ENCODE data around the gene TMC7. TPM values are rescaled to one million over a fixed set of nuclear protein-coding genes. Genes with fewer than 3 reads are reported as not detected.

Gene TMC7
- polyA plus RNA-seq, 1 of the 3 experiments (the other 2 are of a cell fraction): 0.66 TPM

GRCh38 chr16:19073344-19073743 lies 89.6 kb downstream of the TMC7 start:
- CTCF ChIA-PET: interaction anchor here (1.1 to 2.2 kb wide), 4 partner anchors 13 to 90 kb away, joined by 3 to 16 read pairs (median 5); partner anchors contain the start of gene TMC7
- Histone ChIP-seq H3K4me1 (ENCODE audit: control insufficient read depth in 1 of 2, insufficient read depth in 2 of 2, low read depth in 1 of 2, low read length in 1 of 2) (no peaks in the 10 kb centered on the region), H3K9me2 (no peaks in the 10 kb centered on the region), H4K20me1 (ENCODE audit: insufficient read depth) (no peaks in the 10 kb centered on the region), H3K79me2 (ENCODE audit: insufficient read depth) (peaks cover 11% of the 10 kb centered on the region), H3K4me2 (no peak overlapping the region), H3K36me3 (replicated peaks in 1 of 2; ENCODE audit: control insufficient read depth in 1 of 2, insufficient read depth in 2 of 2, low read length in 1 of 2) (peaks cover 7 to 14% of the 10 kb centered on the region in 2 experiments), H3K27ac (ENCODE audit: low read depth in 2 of 2, low read length in 1 of 2) (no peak overlapping the region), H3K9ac (no peak overlapping the region), H3K4me3 (ENCODE audit: low read depth in 2 of 2, low read length in 1 of 2) (no peak overlapping the region), H2AFZ (ENCODE audit: low read depth) (no peak overlapping the region), H3F3A (replicated peaks; ENCODE audit: insufficient read depth) (no peaks in the 10 kb centered on the region), H3K9me3 (no peaks in the 10 kb centered on the region), H3K27me3 (ENCODE audit: insufficient read depth) (no peaks in the 10 kb centered on the region)
- WGBS (ENCODE audit: low lambda C conversion rate): 83% methylated on average over 3 of the region's 3 CpGs
- no peak for DNase-seq
- TF ChIP-seq, protein P1, sequence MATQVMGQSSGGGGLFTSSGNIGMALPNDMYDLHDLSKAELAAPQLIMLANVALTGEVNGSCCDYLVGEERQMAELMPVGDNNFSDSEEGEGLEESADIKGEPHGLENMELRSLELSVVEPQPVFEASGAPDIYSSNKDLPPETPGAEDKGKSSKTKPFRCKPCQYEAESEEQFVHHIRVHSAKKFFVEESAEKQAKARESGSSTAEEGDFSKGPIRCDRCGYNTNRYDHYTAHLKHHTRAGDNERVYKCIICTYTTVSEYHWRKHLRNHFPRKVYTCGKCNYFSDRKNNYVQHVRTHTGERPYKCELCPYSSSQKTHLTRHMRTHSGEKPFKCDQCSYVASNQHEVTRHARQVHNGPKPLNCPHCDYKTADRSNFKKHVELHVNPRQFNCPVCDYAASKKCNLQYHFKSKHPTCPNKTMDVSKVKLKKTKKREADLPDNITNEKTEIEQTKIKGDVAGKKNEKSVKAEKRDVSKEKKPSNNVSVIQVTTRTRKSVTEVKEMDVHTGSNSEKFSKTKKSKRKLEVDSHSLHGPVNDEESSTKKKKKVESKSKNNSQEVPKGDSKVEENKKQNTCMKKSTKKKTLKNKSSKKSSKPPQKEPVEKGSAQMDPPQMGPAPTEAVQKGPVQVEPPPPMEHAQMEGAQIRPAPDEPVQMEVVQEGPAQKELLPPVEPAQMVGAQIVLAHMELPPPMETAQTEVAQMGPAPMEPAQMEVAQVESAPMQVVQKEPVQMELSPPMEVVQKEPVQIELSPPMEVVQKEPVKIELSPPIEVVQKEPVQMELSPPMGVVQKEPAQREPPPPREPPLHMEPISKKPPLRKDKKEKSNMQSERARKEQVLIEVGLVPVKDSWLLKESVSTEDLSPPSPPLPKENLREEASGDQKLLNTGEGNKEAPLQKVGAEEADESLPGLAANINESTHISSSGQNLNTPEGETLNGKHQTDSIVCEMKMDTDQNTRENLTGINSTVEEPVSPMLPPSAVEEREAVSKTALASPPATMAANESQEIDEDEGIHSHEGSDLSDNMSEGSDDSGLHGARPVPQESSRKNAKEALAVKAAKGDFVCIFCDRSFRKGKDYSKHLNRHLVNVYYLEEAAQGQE (IDR thresholded peaks at IDR 0.05; ENCODE audit: low read depth, low read length): no peak
- TF ChIP-seq TAF1 (IDR thresholded peaks at IDR 0.05; ENCODE audit: borderline replicate concordance, low read depth, low read length) (no peak), TCF12 (IDR thresholded peaks at IDR 0.05) (no peak), RAD21 (IDR thresholded peaks at IDR 0.05; ENCODE audit: low read length) (no peak), EZH2phosphoT487 (IDR thresholded peaks at IDR 0.05; ENCODE audit: borderline replicate concordance, low read depth) (no peak), SMC3 (IDR thresholded peaks at IDR 0.05; ENCODE audit: low read depth, low read length) (no peak), GABPA (IDR thresholded peaks at IDR 0.05; ENCODE audit: low read depth) (no peak), GATA2 (CRISPR knock-in tag; IDR thresholded peaks at IDR 0.05) (no peak), NRF1 (IDR thresholded peaks at IDR 0.05; ENCODE audit: low read depth, low read length) (no peak), MAX (IDR thresholded peaks at IDR 0.05; ENCODE audit: low read depth) (no peak), MXI1 (IDR thresholded peaks at IDR 0.05; ENCODE audit: low read depth, low read length) (no peak), RXRA (IDR thresholded peaks at IDR 0.05; ENCODE audit: borderline replicate concordance, low read depth) (no peak)
- TF ChIP-seq, protein P2, sequence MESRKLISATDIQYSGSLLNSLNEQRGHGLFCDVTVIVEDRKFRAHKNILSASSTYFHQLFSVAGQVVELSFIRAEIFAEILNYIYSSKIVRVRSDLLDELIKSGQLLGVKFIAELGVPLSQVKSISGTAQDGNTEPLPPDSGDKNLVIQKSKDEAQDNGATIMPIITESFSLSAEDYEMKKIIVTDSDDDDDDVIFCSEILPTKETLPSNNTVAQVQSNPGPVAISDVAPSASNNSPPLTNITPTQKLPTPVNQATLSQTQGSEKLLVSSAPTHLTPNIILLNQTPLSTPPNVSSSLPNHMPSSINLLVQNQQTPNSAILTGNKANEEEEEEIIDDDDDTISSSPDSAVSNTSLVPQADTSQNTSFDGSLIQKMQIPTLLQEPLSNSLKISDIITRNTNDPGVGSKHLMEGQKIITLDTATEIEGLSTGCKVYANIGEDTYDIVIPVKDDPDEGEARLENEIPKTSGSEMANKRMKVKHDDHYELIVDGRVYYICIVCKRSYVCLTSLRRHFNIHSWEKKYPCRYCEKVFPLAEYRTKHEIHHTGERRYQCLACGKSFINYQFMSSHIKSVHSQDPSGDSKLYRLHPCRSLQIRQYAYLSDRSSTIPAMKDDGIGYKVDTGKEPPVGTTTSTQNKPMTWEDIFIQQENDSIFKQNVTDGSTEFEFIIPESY (IDR thresholded peaks at IDR 0.05; ENCODE audit: borderline replicate concordance, low read depth): no peak
- TF ChIP-seq, protein P3, sequence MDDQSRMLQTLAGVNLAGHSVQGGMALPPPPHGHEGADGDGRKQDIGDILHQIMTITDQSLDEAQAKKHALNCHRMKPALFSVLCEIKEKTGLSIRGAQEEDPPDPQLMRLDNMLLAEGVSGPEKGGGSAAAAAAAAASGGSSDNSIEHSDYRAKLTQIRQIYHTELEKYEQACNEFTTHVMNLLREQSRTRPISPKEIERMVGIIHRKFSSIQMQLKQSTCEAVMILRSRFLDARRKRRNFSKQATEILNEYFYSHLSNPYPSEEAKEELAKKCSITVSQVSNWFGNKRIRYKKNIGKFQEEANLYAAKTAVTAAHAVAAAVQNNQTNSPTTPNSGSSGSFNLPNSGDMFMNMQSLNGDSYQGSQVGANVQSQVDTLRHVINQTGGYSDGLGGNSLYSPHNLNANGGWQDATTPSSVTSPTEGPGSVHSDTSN (IDR thresholded peaks at IDR 0.05): no peak
- TF ChIP-seq, protein P4, sequence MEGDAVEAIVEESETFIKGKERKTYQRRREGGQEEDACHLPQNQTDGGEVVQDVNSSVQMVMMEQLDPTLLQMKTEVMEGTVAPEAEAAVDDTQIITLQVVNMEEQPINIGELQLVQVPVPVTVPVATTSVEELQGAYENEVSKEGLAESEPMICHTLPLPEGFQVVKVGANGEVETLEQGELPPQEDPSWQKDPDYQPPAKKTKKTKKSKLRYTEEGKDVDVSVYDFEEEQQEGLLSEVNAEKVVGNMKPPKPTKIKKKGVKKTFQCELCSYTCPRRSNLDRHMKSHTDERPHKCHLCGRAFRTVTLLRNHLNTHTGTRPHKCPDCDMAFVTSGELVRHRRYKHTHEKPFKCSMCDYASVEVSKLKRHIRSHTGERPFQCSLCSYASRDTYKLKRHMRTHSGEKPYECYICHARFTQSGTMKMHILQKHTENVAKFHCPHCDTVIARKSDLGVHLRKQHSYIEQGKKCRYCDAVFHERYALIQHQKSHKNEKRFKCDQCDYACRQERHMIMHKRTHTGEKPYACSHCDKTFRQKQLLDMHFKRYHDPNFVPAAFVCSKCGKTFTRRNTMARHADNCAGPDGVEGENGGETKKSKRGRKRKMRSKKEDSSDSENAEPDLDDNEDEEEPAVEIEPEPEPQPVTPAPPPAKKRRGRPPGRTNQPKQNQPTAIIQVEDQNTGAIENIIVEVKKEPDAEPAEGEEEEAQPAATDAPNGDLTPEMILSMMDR (IDR thresholded peaks at IDR 0.05): no peak
- TF ChIP-seq, protein P5, sequence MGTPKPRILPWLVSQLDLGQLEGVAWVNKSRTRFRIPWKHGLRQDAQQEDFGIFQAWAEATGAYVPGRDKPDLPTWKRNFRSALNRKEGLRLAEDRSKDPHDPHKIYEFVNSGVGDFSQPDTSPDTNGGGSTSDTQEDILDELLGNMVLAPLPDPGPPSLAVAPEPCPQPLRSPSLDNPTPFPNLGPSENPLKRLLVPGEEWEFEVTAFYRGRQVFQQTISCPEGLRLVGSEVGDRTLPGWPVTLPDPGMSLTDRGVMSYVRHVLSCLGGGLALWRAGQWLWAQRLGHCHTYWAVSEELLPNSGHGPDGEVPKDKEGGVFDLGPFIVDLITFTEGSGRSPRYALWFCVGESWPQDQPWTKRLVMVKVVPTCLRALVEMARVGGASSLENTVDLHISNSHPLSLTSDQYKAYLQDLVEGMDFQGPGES (IDR thresholded peaks at IDR 0.05; ENCODE audit: low read depth, low read length): no peak
- POLR2A ChIA-PET: no interaction called here

All from SK-N-SH (cell line).